Activated CD4-positive, alpha-beta T cell treated with anti-CD3 and anti-CD28 coated beads for 36 hours (primary cell): ENCODE results near the gene MACF1. TPM values are rescaled to one million over a fixed set of nuclear protein-coding genes. Genes with fewer than 3 reads are reported as not detected.
A peak's percentile ranks its signal among the peaks of the same experiment; 100 is the strongest.

Experiments used
- ATAC-seq: fragments of 200-7000 bp; cut with Tn5 transposase; one replicate; pipeline ENCODE4 v1.10.0; 2021; ENCODE audit warnings: mild to moderate bottlenecking, moderate library complexity
- CTCF ChIA-PET: fragments of 350-600 bp; sonication (Branson Sonifier 250); formaldehyde crosslinking; loops from one replicate; lab custom pipeline; 2021; ENCODE audit warnings: antibody characterized with exemption; lab: Charles Lee
- POLR2A ChIA-PET: fragments of 350-600 bp; sonication (Branson Sonifier 250); formaldehyde crosslinking; loops from one replicate; lab custom pipeline; 2021; ENCODE audit warnings: antibody characterized with exemption, inconsistent platforms; lab: Charles Lee
- DNase-seq: peaks from one replicate; pipeline ENCODE4 v3.0.0-alpha.2; 2020
- H3K27ac Mint-ChIP-seq: one replicate; pipeline ENCODE4 v1.8.0; 2021; ENCODE audit warnings: mixed read lengths
- H3K27me3 Mint-ChIP-seq: one replicate; pipeline ENCODE4 v1.8.0; 2021; ENCODE audit warnings: mixed read lengths
- H3K36me3 Mint-ChIP-seq: one replicate; pipeline ENCODE4 v1.8.0; 2021; ENCODE audit warnings: low read depth, mixed read lengths
- H3K4me1 Mint-ChIP-seq: one replicate; pipeline ENCODE4 v1.8.0; 2021; ENCODE audit warnings: mixed read lengths
- H3K4me3 Mint-ChIP-seq: one replicate; pipeline ENCODE4 v1.8.0; 2021; ENCODE audit warnings: mild to moderate bottlenecking, moderate library complexity, mixed read lengths
- H3K9me3 Mint-ChIP-seq: one replicate; pipeline ENCODE4 v1.8.0; 2021; ENCODE audit warnings: low read depth, mixed read lengths
- intact Hi-C, 2 experiments: fragments of 100-400 bp; cut with DNase I in 1 of 2; cut with micrococcal nuclease in 1 of 2; formaldehyde crosslinking; loops; one replicate each; pipeline versions ENCODE4 v1.14.2 to v1.15.1; 2022 to 2024; cut with DNase I, micrococcal nuclease
- total RNA-seq, 2 experiments: library from RNA; stranded (reverse); gene quantifications; one replicate each; pipeline ENCODE4 v1.2.3, GENCODE V29; 2021

MACF1 gene
- total RNA-seq, 2 experiments from 2014 or later: 192 to 195 TPM

DNA sequence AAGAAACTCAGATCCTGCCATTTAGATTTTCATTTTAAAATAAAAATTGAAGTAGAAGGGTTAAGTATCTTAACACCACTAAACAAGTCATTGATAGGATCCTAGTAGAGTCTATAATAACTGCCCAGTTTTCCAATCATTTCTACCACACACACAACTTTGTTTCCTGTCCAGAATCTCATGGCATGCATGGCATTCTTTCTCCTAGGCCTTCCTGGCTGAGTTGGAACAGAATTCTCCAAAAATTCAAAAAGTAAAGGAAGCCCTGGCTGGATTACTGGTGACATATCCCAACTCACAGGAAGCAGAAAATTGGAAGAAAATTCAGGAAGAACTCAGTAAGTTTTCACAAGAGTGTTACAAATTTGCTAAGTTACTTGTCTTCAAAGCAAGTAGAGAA, 175.5 kb downstream of the MACF1 start:
- POLR2A ChIA-PET: no interaction called here
- H3K27me3 Mint-ChIP-seq: no peaks in the 10 kb centered on the region
- no peak overlapping the region for H3K27ac Mint-ChIP-seq
- DNase-seq (no peak), ATAC-seq (no peak)
- no peaks in the 10 kb centered on the region for H3K9me3 Mint-ChIP-seq
- peaks cover 35% of the 10 kb centered on the region for H3K36me3 Mint-ChIP-seq
- CTCF ChIA-PET: interaction anchor here (0.9 kb wide), 1 partner anchor 31 kb away, joined by 3 read pairs; no protein-coding TSS in a partner anchor
- intact Hi-C loops: no loop called here
- no peaks in the 10 kb centered on the region for H3K4me1 Mint-ChIP-seq
- no peak overlapping the region for H3K4me3 Mint-ChIP-seq

DNA sequence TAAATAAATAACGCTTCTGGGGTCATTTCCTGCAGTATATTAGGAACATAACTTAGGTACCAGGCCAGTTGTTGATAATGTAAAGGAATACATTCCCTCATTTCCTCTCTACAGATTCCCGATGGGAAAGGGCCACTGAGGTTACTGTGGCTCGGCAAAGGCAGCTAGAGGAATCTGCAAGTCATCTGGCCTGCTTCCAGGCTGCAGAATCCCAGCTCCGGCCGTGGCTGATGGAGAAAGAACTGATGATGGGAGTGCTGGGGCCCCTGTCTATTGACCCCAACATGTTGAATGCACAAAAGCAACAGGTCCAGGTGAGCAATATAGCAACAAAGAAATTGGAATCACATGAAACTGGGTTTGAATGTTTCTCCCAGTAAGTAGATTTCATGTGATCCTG, 177.3 kb downstream of the MACF1 start:
- Mint-ChIP-seq H3K9me3 (no peaks in the 10 kb centered on the region), H3K27me3 (no peaks in the 10 kb centered on the region), H3K36me3 (peaks cover 39% of the 10 kb centered on the region), H3K27ac (no peak overlapping the region), H3K4me3 (no peak overlapping the region), H3K4me1 (no peaks in the 10 kb centered on the region)
- no peak for DNase-seq
- ATAC-seq: no peak
- intact Hi-C loops: no loop called here
- ChIA-PET POLR2A (interaction anchor here (0.6 kb wide), 1 partner anchor 237 kb away, joined by 5 read pairs; no protein-coding TSS in a partner anchor), CTCF (interaction anchor here (0.6 kb wide), 1 partner anchor 246 kb away, joined by 3 read pairs; no protein-coding TSS in a partner anchor)

DNA sequence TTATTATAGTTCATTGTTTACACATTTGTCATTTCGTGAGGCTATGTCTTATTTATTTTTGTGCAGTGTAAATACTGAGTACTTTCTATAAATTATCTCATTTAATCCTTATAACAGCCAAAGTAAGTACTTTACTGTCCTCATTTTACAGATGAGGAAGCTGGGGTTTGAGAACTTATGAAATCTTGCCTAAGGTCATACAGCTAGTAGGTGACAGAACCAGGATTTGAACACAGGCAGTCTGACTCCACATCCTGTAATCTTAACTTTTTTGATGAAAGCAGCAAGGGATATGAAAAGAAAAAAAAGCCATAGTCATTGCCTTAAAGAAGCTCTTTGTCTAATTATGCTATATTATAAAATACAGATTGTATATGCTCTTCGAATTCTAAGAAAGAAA, 179.8 kb downstream of the MACF1 start:
- POLR2A ChIA-PET: no interaction called here
- peaks cover 50% of the 10 kb centered on the region for H3K36me3 Mint-ChIP-seq
- DNase-seq: no peak
- CTCF ChIA-PET: interaction anchor here (0.6 kb wide), 1 partner anchor 35 kb away, joined by 4 read pairs; no protein-coding TSS in a partner anchor
- H3K27ac Mint-ChIP-seq: no peak overlapping the region
- intact Hi-C loops: no loop called here
- no peak for ATAC-seq
- H3K4me3 Mint-ChIP-seq: no peak overlapping the region
- peaks cover 2% of the 10 kb centered on the region for H3K4me1 Mint-ChIP-seq
- H3K27me3 Mint-ChIP-seq: no peaks in the 10 kb centered on the region
- H3K9me3 Mint-ChIP-seq: no peaks in the 10 kb centered on the region

DNA sequence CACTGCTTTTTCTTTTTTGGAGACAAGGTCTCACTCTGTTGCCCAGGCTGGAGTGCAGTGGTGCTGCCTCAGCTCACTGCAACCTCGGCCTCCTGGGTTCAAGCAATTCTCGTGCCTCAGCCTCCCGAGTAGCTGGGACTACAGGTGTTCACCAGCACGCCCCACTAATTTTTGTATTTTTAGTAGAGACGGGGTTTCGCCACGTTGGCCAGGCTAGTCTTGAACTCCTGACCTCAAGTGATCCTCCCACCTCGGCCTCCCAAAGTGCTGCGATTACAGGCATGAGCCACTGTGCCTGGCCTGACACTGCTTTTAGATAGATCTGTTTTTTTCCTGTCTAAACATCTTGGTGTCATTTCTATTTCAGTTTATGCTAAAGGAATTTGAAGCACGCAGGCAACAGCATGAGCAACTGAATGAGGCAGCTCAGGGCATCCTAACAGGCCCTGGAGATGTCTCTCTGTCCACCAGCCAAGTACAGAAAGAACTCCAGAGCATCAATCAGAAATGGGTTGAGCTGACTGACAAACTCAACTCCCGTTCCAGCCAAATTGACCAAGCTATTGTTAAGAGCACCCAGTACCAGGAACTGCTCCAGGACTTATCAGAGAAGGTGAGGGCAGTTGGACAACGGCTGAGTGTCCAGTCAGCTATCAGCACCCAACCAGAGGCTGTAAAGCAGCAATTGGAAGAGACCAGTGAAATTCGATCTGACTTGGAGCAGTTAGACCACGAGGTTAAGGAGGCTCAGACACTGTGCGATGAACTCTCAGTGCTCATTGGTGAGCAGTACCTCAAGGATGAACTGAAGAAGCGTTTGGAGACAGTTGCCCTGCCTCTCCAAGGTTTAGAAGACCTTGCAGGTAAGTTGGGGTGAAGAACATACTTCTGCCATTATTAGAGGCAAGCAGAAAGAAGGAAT, 180.8 kb downstream of the MACF1 start:
- CTCF ChIA-PET: interaction anchor here (0.7 kb wide), 1 partner anchor 224 kb away, joined by 3 read pairs; no protein-coding TSS in a partner anchor
- ATAC-seq (no peak), DNase-seq (no peak)
- Mint-ChIP-seq H3K4me1 (peaks cover 2% of the 10 kb centered on the region), H3K9me3 (no peaks in the 10 kb centered on the region), H3K36me3 (peaks cover 53% of the 10 kb centered on the region), H3K27me3 (no peaks in the 10 kb centered on the region), H3K4me3 (no peak overlapping the region), H3K27ac (no peak overlapping the region)
- POLR2A ChIA-PET: no interaction called here
- intact Hi-C loops: no loop called here

DNA sequence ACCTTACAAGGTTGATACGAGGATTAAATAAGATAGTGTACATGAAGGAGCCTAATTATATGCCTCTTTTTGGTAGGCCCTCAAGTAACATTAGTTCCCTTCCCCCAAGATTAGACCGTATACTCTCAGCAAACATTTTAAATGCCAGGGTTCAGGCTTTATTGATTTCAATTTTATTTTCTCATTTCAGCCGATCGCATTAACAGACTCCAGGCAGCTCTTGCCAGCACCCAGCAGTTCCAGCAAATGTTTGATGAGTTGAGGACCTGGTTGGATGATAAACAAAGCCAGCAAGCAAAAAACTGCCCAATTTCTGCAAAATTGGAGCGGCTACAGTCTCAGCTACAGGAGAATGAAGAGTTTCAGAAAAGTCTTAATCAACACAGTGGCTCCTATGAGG, 182.5 kb downstream of the MACF1 start:
- CTCF ChIA-PET: interaction anchor here (0.6 to 0.7 kb wide), 2 partner anchors 57 to 97 kb away, joined by 3 read pairs; no protein-coding TSS in a partner anchor
- peaks cover 58% of the 10 kb centered on the region for H3K36me3 Mint-ChIP-seq

DNA sequence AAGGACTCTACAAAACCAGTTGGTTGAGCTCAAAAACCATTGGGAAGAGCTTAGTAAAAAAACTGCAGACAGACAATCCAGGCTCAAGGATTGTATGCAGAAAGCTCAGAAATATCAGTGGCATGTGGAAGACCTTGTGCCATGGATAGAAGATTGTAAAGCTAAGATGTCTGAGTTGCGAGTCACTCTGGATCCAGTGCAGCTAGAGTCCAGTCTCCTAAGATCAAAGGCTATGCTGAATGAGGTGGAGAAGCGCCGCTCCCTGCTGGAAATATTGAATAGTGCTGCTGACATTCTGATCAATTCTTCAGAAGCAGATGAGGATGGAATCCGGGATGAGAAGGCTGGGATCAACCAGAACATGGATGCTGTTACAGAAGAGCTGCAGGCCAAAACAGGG, 183.0 kb downstream of the MACF1 start:
- Mint-ChIP-seq H3K27me3 (no peaks in the 10 kb centered on the region), H3K9me3 (no peaks in the 10 kb centered on the region), H3K27ac (peak overlapping the region; percentile 30), H3K4me3 (no peak overlapping the region), H3K36me3 (peaks cover 56% of the 10 kb centered on the region), H3K4me1 (peaks cover 16% of the 10 kb centered on the region)
- DNase-seq (no peak), ATAC-seq (no peak)
- intact Hi-C loops: no loop called here
- ChIA-PET POLR2A (no interaction called here), CTCF (interaction anchor here (0.6 to 0.7 kb wide), 3 partner anchors 58 to 285 kb away, joined by 3 read pairs; no protein-coding TSS in a partner anchor)

More for the DNA sequence above, 182.5 kb downstream of the MACF1 start:
- ATAC-seq (no peak), DNase-seq (no peak)
- POLR2A ChIA-PET: no interaction called here
- H3K4me3 Mint-ChIP-seq: no peak overlapping the region
- intact Hi-C loops: no loop called here
- no peak overlapping the region for H3K27ac Mint-ChIP-seq
- H3K27me3 Mint-ChIP-seq: no peaks in the 10 kb centered on the region
- no peaks in the 10 kb centered on the region for H3K9me3 Mint-ChIP-seq
- H3K4me1 Mint-ChIP-seq: peaks cover 11% of the 10 kb centered on the region

DNA sequence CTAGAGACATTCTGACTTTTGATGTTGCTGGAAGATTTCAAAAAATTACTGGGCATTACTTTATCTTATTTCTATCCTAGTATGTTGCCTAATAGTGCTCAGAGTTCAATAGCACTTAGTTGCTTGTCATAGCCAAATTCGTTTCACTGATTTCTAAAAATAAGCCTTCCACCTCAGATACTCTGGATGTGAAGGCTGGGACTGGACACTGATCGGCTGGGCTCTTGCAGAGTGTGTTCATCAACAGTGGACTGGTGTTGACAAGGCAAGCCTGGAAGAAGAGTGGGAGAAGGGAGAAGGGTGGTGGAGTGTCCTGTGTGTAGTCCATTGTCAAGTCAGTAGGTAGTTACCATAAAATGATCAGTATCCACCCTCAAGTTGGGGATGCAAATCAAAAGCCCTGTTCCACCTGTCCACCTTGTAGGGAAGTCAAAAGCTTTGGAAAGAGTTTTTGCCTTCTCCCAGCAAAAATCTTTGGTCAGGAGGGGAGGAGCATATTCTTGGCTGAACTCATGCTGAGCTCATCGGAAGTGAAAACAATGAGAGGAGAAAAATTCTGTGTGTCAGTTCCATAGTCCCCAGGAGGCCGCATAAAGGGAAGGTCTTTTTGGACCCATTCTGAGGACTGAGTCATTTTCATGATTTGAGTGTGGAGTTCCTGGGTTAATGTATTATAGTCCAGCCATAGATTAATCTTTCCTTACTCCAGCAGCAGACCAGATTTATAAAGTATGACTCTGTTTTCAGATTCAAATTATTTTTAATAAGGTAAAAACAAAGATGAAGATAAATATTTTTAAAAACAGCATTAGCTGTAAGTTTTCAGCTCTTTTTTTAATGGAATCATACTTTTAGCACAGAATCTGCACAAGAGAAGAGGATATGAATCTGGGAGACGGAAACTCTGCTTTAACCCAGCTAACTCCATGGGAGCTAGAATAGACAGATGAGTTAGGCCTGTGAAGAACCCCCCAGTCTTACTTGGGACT, 187.5 kb downstream of the MACF1 start:
- Mint-ChIP-seq H3K4me3 (no peak overlapping the region), H3K27me3 (no peaks in the 10 kb centered on the region), H3K36me3 (peaks cover 42% of the 10 kb centered on the region), H3K9me3 (no peaks in the 10 kb centered on the region), H3K27ac (no peak overlapping the region), H3K4me1 (peaks cover 60% of the 10 kb centered on the region)
- CTCF ChIA-PET: interaction anchor here (0.6 to 3.6 kb wide), 5 partner anchors 9 to 293 kb away, joined by 3 to 26 read pairs (median 3); no protein-coding TSS in a partner anchor
- ATAC-seq (peak; percentile 72), DNase-seq (no peak)
- intact Hi-C loops: no loop called here
- POLR2A ChIA-PET: no interaction called here

DNA sequence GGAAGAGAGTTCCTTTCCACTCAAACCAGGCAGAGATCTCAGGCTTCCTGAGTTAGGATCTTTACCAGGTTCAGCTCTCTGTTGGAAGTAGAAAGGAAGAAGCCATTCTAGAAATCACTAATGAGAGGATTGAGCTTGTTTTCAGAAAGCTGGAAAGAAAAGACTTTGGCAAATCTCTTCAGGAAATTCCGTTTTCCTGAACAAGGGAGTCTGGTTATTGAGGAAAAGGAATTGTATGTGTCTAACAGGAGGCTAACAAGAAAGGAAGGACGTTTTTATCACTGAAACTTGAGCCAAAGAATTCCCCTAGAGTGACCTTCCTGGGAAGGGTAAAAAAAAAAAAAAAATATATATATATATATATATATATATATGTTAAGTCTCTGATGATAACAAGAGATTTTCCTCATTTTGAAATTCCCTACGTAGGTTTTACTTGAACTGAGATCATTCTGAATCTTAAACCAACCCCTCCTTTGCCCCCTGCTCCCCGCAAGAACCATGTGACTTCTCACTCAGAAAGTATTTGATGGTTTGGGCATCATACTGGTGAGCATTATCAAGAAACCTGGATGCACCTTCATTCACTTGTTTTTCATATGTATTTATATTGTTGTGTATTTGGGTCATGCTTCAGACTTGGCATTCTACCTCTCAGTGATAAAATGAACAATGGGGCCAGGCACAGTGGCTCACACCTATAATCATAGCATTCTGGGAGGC, 188.5 kb downstream of the MACF1 start:
- no peaks in the 10 kb centered on the region for H3K27me3 Mint-ChIP-seq
- H3K27ac Mint-ChIP-seq: no peak overlapping the region
- H3K36me3 Mint-ChIP-seq: peaks cover 32% of the 10 kb centered on the region
- DNase-seq: no peak
- H3K9me3 Mint-ChIP-seq: no peaks in the 10 kb centered on the region
- ChIA-PET POLR2A (interaction anchor here (0.7 kb wide), 1 partner anchor 368 kb away, joined by 9 read pairs; no protein-coding TSS in a partner anchor), CTCF (interaction anchor here (0.7 to 3.6 kb wide), 5 partner anchors 8 to 294 kb away, joined by 3 to 26 read pairs (median 3); no protein-coding TSS in a partner anchor)
- intact Hi-C loops: no loop called here
- no peak for ATAC-seq
- no peak overlapping the region for H3K4me3 Mint-ChIP-seq
- H3K4me1 Mint-ChIP-seq: peaks cover 67% of the 10 kb centered on the region

DNA sequence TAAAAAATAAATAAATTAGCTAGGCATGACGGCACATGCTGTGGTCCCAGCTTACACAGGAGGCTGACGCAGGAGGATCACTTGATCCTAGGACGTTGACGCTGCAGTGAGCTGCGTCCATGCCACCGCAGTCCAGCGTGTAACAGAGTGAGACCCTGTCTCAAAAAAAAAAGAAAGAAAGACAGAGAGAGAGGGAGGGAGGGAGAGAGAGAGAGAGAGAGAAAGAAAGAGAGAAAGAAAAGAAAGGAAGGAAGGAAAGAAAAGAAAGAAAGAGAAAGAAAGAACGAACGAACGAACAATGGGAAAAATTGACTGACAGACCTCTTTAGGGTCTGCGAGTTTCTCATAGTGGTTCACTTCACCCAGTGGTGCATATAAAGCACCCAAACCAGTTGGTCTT, 189.2 kb downstream of the MACF1 start:
- no peak for ATAC-seq
- ChIA-PET POLR2A (interaction anchor here (0.7 kb wide), 1 partner anchor 369 kb away, joined by 9 read pairs; no protein-coding TSS in a partner anchor), CTCF (interaction anchor here (3.6 kb wide), 1 partner anchor 18 kb away, joined by 26 read pairs; no protein-coding TSS in a partner anchor)
- no peaks in the 10 kb centered on the region for H3K9me3 Mint-ChIP-seq
- DNase-seq: no peak
- H3K4me3 Mint-ChIP-seq: no peak overlapping the region
- peaks cover 25% of the 10 kb centered on the region for H3K36me3 Mint-ChIP-seq
- H3K4me1 Mint-ChIP-seq: peaks cover 73% of the 10 kb centered on the region
- no peaks in the 10 kb centered on the region for H3K27me3 Mint-ChIP-seq
- H3K27ac Mint-ChIP-seq: no peak overlapping the region
- intact Hi-C loops: no loop called here

DNA sequence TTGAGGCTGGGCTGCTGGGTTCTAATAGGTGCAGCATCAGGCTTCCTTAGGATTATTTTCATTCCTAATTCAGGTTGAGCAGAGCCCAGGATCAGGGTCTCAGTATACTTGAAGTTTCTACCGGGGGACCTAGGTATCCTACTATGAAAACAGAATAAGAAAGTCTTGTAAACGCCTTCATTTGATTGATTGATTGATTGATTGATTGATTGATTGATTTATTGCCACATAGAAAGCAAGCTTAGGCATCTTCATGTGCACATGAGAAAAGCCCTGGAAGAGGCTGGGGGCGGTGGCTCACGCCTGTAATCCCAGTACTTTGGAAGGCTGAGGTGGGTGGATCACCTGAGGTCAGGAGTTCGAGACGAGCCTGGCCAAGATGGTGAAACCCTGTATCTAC, 189.6 kb downstream of the MACF1 start:
- intact Hi-C loops: no loop called here

More for the DNA sequence above, 189.6 kb downstream of the MACF1 start:
- ATAC-seq (no peak), DNase-seq (no peak)
- Mint-ChIP-seq H3K4me1 (peaks cover 78% of the 10 kb centered on the region), H3K36me3 (peaks cover 25% of the 10 kb centered on the region), H3K27me3 (no peaks in the 10 kb centered on the region), H3K9me3 (no peaks in the 10 kb centered on the region), H3K4me3 (no peak overlapping the region), H3K27ac (no peak overlapping the region)
- ChIA-PET POLR2A (no interaction called here), CTCF (interaction anchor here (3.6 to 8.0 kb wide), 2 partner anchors 17 kb away, joined by 26 to 75 read pairs; no protein-coding TSS in a partner anchor)
